Thoracic aorta (tissue), 2 donors: ENCODE data around the gene NOS3. TPM values are rescaled to one million over a fixed set of nuclear protein-coding genes. Genes with fewer than 3 reads are reported as not detected.

Source experiments
- ATAC-seq: fragments of 150-250 bp; one replicate; pipeline ENCODE4 v1.8.0; 2017; ENCODE audit warnings: low read depth; ENCODE audit not compliant: insufficient number of reproducible peaks, low FRiP score
- DNase-seq: peaks from one replicate; pipeline ENCODE4 v3.0.0-alpha.2; 2020; ENCODE audit warnings: low spot score
- H3K27ac ChIP-seq, 2 donors: fragments of 200-600 bp; sonication (generic); 1 replicate in 1 of 2; 2 replicates in 1 of 2; pipeline ENCODE4 v1.5.1; 2016; ENCODE audit warnings: mild to moderate bottlenecking in 2 of 2, moderate library complexity in 2 of 2
- H3K27me3 ChIP-seq: fragments of 200-600 bp; sonication (generic); replicated peaks from 2 replicates; pipeline ENCODE4 v1.6.0; 2016; ENCODE audit warnings: mild to moderate bottlenecking; ENCODE audit not compliant: insufficient read depth
- H3K36me3 ChIP-seq: fragments of 200-600 bp; sonication (generic); one replicate; pipeline ENCODE4 v1.5.1; 2016
- H3K4me1 ChIP-seq, 2 donors: fragments of 200-600 bp; sonication (generic); 1 replicate in 1 of 2; 2 replicates in 1 of 2; pipeline versions ENCODE4 v1.5.1 to v1.6.0; 2016; ENCODE audit warnings: low read depth in 2 of 2, mild to moderate bottlenecking in 1 of 2; ENCODE audit not compliant: control insufficient read depth in 1 of 2
- H3K4me3 ChIP-seq: fragments of 200-600 bp; sonication (generic); 2 replicates; pipeline ENCODE4 v1.5.1; 2016; ENCODE audit warnings: mild to moderate bottlenecking
- H3K9me3 ChIP-seq: fragments of 200-600 bp; sonication (generic); 2 replicates; pipeline ENCODE4 v1.5.1; 2016
- CTCF ChIP-seq: fragments of 200-600 bp; sonication (generic); IDR thresholded peaks from one replicate; pipeline ENCODE4 v1.5.1; 2019; ENCODE audit warnings: antibody characterized with exemption
- total RNA-seq, 2 donors: library from RNA; depleted of rRNA; stranded (reverse); fragments of >200 nt; gene quantifications; one replicate each; pipeline versions ENCODE4 v1.1.0 to v1.2.3, GENCODE V29; 2016

The NOS3 gene
- total RNA-seq, 2 donors from 2014 or later, result 8.4 to 18.6 TPM

GRCh38 chr7:151007469-151007898, 16.7 kb downstream of the NOS3 start:
- Histone ChIP-seq H3K9me3 (no peaks in the 10 kb centered on the region), H3K4me1 (peaks cover 0 to 4% of the 10 kb centered on the region in 2 donors), H3K27me3 (peaks cover 4% of the 10 kb centered on the region), H3K36me3 (no peaks in the 10 kb centered on the region), H3K27ac (no peak overlapping the region), H3K4me3 (no peak overlapping the region)
- no peak for ATAC-seq
- no peak for TF ChIP-seq CTCF
- DNase-seq, result no peak

GRCh38 chr7:151008143-151008510, 17.3 kb downstream of the NOS3 start:
- TF ChIP-seq CTCF, result no peak
- H3K9me3 ChIP-seq, result no peaks in the 10 kb centered on the region

GRCh38 chr7:151008511-151009323, 17.9 kb downstream of the NOS3 start:
- ATAC-seq (no peak), DNase-seq (no peak)
- Histone ChIP-seq H3K4me1 (peaks cover 3 to 9% of the 10 kb centered on the region in 2 donors), H3K9me3 (no peaks in the 10 kb centered on the region), H3K27ac (no peak overlapping the region), H3K27me3 (peaks cover 4% of the 10 kb centered on the region), H3K36me3 (no peaks in the 10 kb centered on the region), H3K4me3 (peak overlapping the region; percentile 22)
- TF ChIP-seq CTCF, result peak; percentile 54

More at GRCh38 chr7:151008143-151008510, 17.3 kb downstream of the NOS3 start:
- peak overlapping the region; percentile 22 for H3K4me3 ChIP-seq
- peaks cover 4% of the 10 kb centered on the region for H3K27me3 ChIP-seq
- H3K36me3 ChIP-seq, result no peaks in the 10 kb centered on the region
- H3K27ac ChIP-seq, result no peak overlapping the region
- DNase-seq, result no peak
- ATAC-seq, result no peak
- peaks cover 0 to 4% of the 10 kb centered on the region in 2 donors for H3K4me1 ChIP-seq

GRCh38 chr7:151009327-151010036, 18.7 kb downstream of the NOS3 start:
- Histone ChIP-seq H3K36me3 (no peaks in the 10 kb centered on the region), H3K4me1 (peaks cover 9 to 15% of the 10 kb centered on the region in 2 donors), H3K27ac (no peak overlapping the region), H3K27me3 (peaks cover 4% of the 10 kb centered on the region), H3K9me3 (no peaks in the 10 kb centered on the region), H3K4me3 (no peak overlapping the region)
- DNase-seq (no peak), ATAC-seq (no peak)
- TF ChIP-seq CTCF, result no peak

GRCh38 chr7:151010037-151010306, 19.2 kb downstream of the NOS3 start:
- Histone ChIP-seq H3K36me3 (no peaks in the 10 kb centered on the region), H3K27me3 (peaks cover 4% of the 10 kb centered on the region), H3K27ac (no peak overlapping the region), H3K4me3 (no peak overlapping the region), H3K4me1 (peaks cover 9 to 15% of the 10 kb centered on the region in 2 donors), H3K9me3 (no peaks in the 10 kb centered on the region)
- ATAC-seq (no peak), DNase-seq (no peak)
- TF ChIP-seq CTCF, result no peak
